Measurements from ENCODE around the gene TAS2R4. TPM values are rescaled to one million over a fixed set of nuclear protein-coding genes. Genes with fewer than 3 reads are reported as not detected.

TAS2R4 gene
- total and polyA plus RNA-seq, 2 of the 8 experiments (the other 6 are each of a cell fraction or from before 2014, with no cell fraction given) = 0.88 to 1.3 TPM

DNA sequence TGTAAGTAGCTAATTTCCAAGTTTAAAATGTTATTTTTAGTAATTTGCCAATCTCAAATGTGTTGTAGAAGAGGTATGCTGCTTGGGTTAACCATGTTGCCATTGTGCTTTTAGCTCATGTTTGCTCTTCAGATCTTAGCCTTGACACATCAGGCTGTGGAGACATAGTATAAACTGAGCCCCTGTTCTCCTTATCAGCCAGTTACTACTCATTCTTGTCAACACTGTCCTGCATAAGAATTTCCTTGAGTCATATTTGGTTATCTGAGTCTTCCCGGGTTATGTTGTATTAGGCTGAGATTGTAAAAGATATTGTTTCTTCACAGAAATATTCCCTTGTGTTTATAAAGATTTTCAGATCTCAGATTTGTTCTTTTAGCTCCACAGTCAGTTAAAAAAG, 34.2 kb upstream of the TAS2R4 start:
- Histone ChIP-seq H3K36me3 (ENCODE audit: control insufficient read depth in 2 of 4, insufficient read depth in 4 of 4, low read length in 3 of 4) (peaks cover 31 to 78% (median 55%) of the 10 kb centered on the region in 4 experiments), H2BK12ac (ENCODE audit: low read depth, low read length) (no peak overlapping the region), H3K9me3 (ENCODE audit: insufficient read depth in 2 of 2, low read depth in 1 of 2, low read length in 1 of 2) (no peaks in the 10 kb centered on the region), H3K4ac (replicated peaks; ENCODE audit: insufficient read length, low read depth, low read length) (no peak overlapping the region), H3K23me2 (ENCODE audit: low read depth, low read length) (peaks cover 2% of the 10 kb centered on the region; the same call in 1 of the 2 replicates), H2BK5ac (ENCODE audit: low read depth, low read length) (no peak overlapping the region), H3K27me3 (replicated peaks in 1 of 4; ENCODE audit: control insufficient read depth in 3 of 4, extremely low read depth in 1 of 4, insufficient read depth in 3 of 4, low read length in 3 of 4) (no peaks in the 10 kb centered on the region), H3K4me1 (replicated peaks in 1 of 4; ENCODE audit: control insufficient read depth in 3 of 4, insufficient read depth in 4 of 4, low read length in 3 of 4) (peaks cover 0 to 4% (median 2%) of the 10 kb centered on the region in 4 experiments; a peak in 3 of 7 replicates), H3K27ac (ENCODE audit: low read depth, low read length) (no peak overlapping the region), H2AK5ac (ENCODE audit: low read depth, low read length) (no peak overlapping the region), H3K4me3 (ENCODE audit: extremely low read depth in 1 of 4, insufficient read depth in 2 of 4, low read depth in 3 of 4, low read length in 4 of 4) (no peak overlapping the region), H3K79me2 (ENCODE audit: control insufficient read depth in 1 of 2, insufficient read depth in 2 of 2, low read length in 2 of 2) (peaks cover 4 to 39% of the 10 kb centered on the region in 2 experiments), H3K14ac (ENCODE audit: insufficient read length) (no peak overlapping the region), H4K8ac (ENCODE audit: extremely low read depth, insufficient read depth, low read length) (no peak overlapping the region), H2BK120ac (replicated peaks; ENCODE audit: low read depth, low read length) (no peak overlapping the region), H4K5ac (ENCODE audit: insufficient read length, low read depth, low read length) (no peak overlapping the region), H3K56ac (replicated peaks; ENCODE audit: insufficient read length, low read depth, low read length) (no peak overlapping the region), H3K9ac (replicated peaks in 1 of 4; ENCODE audit: extremely low read depth in 1 of 4, low read depth in 3 of 4, low read length in 3 of 4) (no peak overlapping the region), H2BK20ac (ENCODE audit: low read length) (no peak overlapping the region), H4K91ac (replicated peaks; ENCODE audit: insufficient read length, low read length) (no peak overlapping the region), H4K20me1 (replicated peaks in 1 of 2; ENCODE audit: control insufficient read depth in 1 of 2, insufficient read depth in 2 of 2, low read length in 2 of 2) (peaks cover 0 to 2% of the 10 kb centered on the region in 2 experiments), H3K18ac (ENCODE audit: extremely low read depth, low read length) (no peak overlapping the region), H2BK15ac (ENCODE audit: low read length) (no peak overlapping the region), H2AFZ (ENCODE audit: low read length) (no peak overlapping the region), H3K23ac (ENCODE audit: insufficient read length) (no peak overlapping the region), H3K4me2 (ENCODE audit: insufficient read depth in 1 of 2, low read depth in 2 of 2, low read length in 2 of 2) (no peak overlapping the region), H3K79me1 (ENCODE audit: low read depth, low read length) (peaks cover 4% of the 10 kb centered on the region; the same call in 1 of the 2 replicates)
- DNase-seq (ENCODE audit: low read depth in 1 of 2, low spot score in 2 of 2) (no peak), FAIRE-seq (no peak)
- TF ChIP-seq EP300 (IDR thresholded peaks at IDR 0.05; ENCODE audit: borderline replicate concordance in 1 of 2, low read depth in 2 of 2, low read length in 2 of 2) = no peak
- no peak for TF ChIP-seq TCF12 (IDR thresholded peaks at IDR 0.05; ENCODE audit: low read depth, low read length)
- no peak for TF ChIP-seq GTF2F1 (IDR thresholded peaks at IDR 0.05; ENCODE audit: borderline replicate concordance, low read depth, low read length)
- TF ChIP-seq CBX5 (IDR thresholded peaks at IDR 0.05; ENCODE audit: low read depth, low read length) = no peak
- TF ChIP-seq BRCA1 (IDR thresholded peaks at IDR 0.05; ENCODE audit: low read depth, low read length) = no peak
- WGBS, 2 experiments (ENCODE audit: extremely low coverage in 1 of 2, insufficient coverage in 1 of 2, insufficient read length in 1 of 2, insufficient replicate concordance in 2 of 2, low coverage in 1 of 2, low lambda C conversion rate in 2 of 2, missing lambda C conversion rate in 1 of 2) = 97% methylated on average over 1 of the region's 1 CpG; no CpG with 5 or more reads in 1 of the 2 experiments
- POLR2A ChIA-PET (ENCODE audit: partially characterized antibody) = interaction anchor here (0.8 to 1.4 kb wide), 5 partner anchors 9 to 63 kb away, joined by 3 to 4 read pairs (median 3); no protein-coding TSS in a partner anchor
- CTCF ChIA-PET (ENCODE audit: partially characterized antibody) = interaction anchor here (0.6 to 1.5 kb wide), 4 partner anchors 8 to 203 kb away, joined by 3 to 8 read pairs (median 4); no protein-coding TSS in a partner anchor
